AG10803 (cell line): ENCODE results near the gene RBM20.
"Not testable (repeated sequence)": the region's sequence is repeated elsewhere in the genome, so short reads cannot be mapped to it uniquely, and the experiment has no call there.

ENCODE experiments used
- DNase-seq: peaks from one replicate; pipeline ENCODE4 v3.0.0; 2010; ENCODE audit warnings: low read depth
- H3K4me3 ChIP-seq: 2 replicates; pipeline ENCODE4 v1.5.1; 2011; ENCODE audit warnings: mild to moderate bottlenecking, low read length, control low read depth
- TF ChIP-seq, protein P1 (sequence below): conservative IDR thresholded peaks from 2 replicates; pipeline ENCODE4 v1.5.1; 2011; ENCODE audit warnings: mild to moderate bottlenecking, low read length, control low read depth, inconsistent platforms

Gene RBM20

DNA sequence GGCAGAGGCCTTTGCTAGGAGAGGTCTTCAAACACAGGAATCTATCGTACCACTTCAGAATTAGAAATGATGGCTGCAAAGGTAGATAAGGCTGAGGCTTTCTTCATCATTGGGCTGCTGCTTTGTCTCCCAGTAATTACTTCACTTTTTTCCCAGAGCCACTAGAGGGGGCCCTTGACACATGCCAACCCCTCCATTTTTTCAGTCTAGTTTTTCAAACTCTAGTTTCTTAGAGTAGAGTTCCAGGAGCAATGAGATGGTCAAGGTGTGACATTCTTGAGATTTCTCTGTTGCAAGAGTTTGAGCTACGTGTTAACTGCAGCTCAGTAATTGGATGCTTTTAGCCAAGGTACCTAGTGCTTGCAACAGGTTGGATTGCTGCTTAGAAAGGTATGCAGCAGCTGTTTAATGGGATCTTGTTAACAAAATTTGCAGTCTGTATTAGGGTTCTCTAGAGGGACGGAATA is 33.8 kb upstream of the RBM20 start:
- TF ChIP-seq, protein P1, sequence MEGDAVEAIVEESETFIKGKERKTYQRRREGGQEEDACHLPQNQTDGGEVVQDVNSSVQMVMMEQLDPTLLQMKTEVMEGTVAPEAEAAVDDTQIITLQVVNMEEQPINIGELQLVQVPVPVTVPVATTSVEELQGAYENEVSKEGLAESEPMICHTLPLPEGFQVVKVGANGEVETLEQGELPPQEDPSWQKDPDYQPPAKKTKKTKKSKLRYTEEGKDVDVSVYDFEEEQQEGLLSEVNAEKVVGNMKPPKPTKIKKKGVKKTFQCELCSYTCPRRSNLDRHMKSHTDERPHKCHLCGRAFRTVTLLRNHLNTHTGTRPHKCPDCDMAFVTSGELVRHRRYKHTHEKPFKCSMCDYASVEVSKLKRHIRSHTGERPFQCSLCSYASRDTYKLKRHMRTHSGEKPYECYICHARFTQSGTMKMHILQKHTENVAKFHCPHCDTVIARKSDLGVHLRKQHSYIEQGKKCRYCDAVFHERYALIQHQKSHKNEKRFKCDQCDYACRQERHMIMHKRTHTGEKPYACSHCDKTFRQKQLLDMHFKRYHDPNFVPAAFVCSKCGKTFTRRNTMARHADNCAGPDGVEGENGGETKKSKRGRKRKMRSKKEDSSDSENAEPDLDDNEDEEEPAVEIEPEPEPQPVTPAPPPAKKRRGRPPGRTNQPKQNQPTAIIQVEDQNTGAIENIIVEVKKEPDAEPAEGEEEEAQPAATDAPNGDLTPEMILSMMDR, result peak; percentile 94
- DNase-seq, result peak; percentile 44
- H3K4me3 ChIP-seq, result no peak overlapping the region

DNA sequence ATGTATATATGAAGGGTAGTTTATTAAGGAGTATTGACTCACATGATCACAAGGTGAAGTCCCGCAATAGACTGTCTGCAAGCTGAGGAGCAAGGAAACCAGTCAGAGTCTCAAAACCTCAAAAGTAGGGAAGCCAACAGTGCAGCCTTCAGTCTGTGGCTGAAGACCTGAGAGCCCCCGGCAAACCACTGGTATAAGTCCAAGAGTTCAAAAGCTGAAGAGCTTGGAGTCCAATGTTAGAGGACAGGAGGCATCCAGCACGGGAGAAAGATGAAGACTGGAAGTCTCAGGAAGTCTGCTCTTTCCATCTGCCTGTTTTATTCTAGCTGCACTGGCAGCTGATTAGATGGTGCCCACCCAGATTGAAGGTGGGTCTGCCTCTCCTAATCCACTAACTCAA is 33.4 kb upstream of the RBM20 start:
- H3K4me3 ChIP-seq, DNase-seq: not testable (repeated sequence)

DNA sequence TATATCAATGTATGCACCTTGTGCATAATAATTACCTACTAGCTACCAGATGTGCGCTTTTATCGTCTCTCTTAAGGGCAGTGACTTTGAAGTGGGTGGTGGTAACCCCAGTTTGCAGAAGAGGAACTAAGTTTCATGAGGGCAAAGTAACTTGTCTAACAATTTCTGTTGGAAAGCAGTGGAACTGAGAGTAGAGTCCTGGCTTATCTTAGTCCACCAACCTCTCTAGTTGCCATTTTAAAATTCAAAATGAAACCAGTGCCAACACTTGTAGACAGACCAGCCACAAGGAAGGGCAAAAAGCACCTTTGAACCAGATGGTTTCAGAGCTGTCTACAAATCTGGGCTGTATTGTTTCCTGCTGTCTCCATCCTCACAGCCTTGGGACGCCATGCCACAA is 32.0 kb upstream of the RBM20 start:
- DNase-seq, result no peak
- TF ChIP-seq, protein P1, result no peak
- H3K4me3 ChIP-seq, result no peak overlapping the region

DNA sequence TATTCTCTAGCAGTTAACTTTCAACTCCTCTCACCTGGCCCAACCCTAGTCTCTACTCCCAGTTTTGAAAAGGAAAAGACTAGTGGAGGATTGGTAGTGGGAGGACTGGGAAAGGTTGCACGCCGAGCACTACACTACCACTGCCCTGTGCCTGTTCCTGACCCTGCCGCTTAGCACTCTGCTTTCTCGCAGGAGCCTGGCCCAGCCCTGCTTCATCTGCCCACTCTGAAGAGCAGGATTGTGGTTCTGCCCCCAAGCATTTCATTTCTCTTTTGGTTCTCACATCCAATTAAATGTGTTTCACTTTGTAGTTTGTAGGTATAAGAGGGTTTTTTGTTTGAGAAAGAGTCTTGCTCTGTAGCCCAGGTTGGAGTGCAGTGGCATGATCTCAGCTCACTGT is 31.5 kb upstream of the RBM20 start:
- no peak for DNase-seq
- TF ChIP-seq, protein P1, result no peak
- no peak overlapping the region for H3K4me3 ChIP-seq

DNA sequence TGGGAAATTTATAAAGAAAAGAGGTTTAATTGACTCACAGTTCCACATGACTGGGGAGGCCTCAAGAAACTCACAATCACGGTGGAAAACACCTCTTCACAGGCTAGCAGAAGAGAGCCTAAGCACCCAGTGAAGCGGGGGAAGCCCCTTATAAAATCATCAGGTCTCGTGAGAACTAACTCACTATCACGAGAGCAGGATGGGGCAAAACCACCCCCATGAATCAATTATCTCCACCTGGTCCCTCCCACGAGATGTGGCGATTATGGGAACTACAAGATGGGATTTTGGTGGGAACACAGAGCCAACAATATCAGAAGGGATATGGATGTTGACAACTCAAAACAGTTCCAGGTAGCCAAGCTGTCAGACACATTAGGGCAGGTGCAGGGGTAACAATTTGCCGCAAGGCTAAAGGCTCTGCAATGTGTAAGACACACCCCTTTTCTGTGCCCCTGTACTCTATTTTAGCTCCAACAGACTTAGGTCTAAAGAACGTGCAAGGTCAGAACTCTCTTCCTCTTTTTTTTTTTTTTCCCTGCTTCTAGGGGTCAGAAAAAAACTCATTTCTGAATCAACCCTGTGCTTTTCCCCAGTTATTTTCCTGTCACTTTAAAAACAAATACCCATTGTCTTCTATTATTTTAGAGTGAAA is 30.7 kb upstream of the RBM20 start:
- DNase-seq, result no peak
- TF ChIP-seq, protein P1, result no peak
- H3K4me3 ChIP-seq, result no peak overlapping the region

DNA sequence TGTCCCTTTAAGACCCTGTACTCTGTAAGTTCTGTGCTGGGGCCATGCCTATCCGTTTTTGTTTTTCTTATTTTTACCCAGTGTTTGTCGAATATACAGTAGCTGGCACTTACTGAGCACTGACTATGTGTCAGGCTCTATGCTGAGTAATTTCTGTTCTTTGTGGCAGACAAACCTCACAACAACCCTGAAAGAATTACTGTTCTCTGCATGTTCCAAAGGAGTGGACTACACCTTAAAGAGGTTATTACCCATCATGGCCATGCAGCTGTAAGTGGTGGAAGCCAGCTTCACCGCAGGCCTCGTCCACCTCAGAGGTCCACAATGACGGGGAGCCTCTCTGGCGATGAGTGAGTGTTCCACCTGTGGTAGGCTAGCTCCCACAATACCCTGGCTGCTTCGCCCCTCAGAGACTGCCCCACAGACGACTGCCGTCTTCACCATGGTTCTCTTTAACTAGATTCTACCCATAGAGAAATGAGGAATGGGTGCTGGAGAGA is 30.1 kb upstream of the RBM20 start:
- DNase-seq, result no peak
- TF ChIP-seq, protein P1, result no peak
- H3K4me3 ChIP-seq, result no peak overlapping the region

DNA sequence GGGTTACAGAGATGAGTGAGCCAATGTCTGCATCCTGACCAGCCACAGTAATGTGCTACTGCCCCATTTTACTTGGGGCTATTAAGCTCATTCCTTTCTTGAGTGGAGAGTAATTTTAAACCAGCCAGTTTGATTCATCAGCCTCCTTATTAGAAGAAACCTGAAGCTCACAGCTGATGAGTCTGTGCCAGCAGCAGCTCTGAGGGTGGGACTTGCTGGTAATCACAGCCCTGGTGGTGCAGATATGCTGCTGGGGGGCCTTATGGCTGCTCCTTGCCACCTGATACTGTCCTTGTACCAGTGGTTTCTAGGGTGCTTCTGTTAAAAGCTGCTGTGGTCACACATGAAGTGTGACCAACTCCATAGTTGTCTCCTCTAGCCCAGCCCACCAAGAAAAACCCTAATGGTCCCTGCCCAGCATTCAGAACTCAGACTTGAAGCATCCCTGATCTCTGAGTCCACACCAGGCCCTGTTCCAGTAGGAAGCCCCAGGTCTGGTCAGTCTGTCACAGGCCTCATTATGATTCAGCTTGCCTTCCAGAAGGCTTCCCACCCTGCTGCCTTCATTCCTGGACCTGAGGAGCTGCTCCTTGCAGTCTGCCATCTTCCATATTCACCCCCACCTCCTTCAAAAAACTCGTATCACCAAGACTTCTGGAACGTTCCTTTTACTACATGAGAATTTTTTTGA is 28.9 kb upstream of the RBM20 start:
- TF ChIP-seq, protein P1, result no peak
- DNase-seq, result no peak

More for the DNA sequence above, 28.9 kb upstream of the RBM20 start:
- H3K4me3 ChIP-seq, result no peak overlapping the region
